DMS153 treated with DMSO at 0.1 percent for 48 hours (cell line): ENCODE data around the gene RSPO4.
A peak's percentile ranks its signal among the peaks of the same experiment; 100 is the strongest.

Experiments used
- DNase-seq: peaks from one replicate; lab custom pipeline; 2025; ENCODE audit not compliant: unreplicated experiment; lab: John Stamatoyannopoulos, UW

The RSPO4 gene

DNA sequence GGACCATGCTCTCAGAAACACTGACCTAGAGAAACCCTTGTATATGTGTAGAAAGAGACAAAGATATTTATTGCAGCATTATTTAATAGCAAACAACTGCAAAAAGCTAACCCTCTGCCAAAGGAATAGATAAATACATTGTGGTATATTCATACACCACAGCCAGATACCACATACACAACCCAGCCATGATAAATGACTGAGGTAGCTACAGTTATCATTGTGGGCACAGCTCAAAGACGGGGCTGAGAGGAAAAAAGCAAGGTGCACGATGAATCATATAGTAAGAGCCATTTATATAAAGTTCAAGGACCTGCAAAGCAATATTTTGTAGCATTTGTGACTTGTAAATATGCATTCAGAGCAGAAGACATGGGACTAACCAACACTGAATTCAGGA is 30.8 kb downstream of the RSPO4 start:
- DNase-seq: no peak

DNA sequence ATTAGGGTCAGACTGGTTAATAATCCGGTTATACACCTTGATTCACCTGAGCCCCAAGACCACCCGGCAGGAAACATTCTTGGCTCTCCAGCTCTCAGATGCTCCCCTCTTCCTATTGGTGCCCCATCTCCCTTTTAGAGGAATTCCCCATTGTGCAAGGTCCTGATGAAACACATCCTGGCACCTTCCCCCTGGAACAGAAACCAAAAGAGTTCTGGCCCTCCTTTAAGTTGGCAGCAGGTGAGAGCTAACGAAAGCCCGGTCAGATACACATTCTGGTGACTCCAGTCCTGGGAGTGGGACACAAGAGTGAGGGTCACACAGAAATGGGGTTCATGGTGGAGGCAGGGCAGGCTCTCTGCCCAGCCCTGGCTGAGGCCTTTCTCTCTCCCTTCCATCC is 32.2 kb downstream of the RSPO4 start:
- no peak for DNase-seq

DNA sequence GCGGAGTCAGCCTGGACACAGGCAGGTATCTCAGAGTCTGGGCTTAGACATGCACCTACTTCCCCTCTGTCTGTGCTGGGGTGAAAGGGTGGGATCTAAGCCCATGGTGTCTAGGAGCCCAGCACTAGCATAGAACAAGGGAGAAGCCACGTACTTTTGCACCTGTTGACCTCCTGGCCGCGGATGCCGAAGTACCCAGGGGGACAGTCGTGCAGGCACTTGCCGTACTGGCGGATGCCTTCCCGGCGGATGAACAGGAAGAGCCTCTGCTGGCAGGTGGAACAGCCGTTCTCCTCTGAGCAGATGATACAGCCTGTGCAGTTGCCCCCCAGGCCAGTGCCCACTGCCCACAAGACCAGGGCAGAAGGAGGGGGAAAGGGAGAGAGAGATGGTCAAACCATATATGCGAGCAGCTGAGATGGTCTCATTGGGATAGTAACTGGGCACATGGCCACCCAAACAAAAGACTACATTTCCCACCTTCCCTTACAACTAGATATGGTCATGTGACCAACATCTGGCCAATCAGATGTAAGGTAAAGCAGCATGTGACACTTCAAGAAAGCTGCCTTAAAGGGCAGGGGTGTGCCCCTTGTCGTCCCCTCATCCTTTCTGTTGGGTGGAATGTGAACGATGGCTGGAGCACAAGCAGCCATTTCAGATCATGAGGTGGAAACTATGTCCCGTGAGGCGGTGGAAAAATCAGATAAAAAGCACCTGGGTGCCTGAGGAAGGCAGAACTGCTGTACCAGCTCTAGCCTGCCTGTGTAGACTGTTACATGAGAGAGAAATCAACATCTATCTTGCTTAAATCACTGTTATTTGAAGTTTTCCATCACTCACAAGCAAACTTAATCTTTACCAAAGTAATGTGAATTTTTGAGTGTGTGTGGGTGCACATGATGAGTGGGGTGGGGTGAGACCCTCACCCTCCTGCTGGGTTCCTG is 34.0 kb downstream of the RSPO4 start:
- DNase-seq: no peak

DNA sequence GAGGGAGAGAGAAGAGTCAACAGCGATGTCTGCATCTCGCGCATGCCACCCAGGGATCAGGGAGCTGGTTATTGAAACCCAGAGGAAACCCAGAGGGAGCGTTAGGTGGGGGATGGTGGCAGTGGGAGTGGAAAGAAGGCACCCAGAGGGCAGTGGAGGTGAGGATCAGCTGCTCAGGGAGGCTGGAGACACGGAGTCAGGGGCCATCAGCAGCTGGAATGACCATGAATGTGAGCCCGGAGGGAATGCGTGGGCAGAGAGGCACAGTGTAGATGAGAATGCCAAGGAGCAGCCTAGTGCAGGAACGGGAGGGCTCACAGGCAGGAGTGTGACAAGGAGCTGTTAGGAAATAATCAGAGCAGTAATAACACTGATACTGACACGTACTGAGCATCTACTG is 36.2 kb downstream of the RSPO4 start:
- no peak for DNase-seq

DNA sequence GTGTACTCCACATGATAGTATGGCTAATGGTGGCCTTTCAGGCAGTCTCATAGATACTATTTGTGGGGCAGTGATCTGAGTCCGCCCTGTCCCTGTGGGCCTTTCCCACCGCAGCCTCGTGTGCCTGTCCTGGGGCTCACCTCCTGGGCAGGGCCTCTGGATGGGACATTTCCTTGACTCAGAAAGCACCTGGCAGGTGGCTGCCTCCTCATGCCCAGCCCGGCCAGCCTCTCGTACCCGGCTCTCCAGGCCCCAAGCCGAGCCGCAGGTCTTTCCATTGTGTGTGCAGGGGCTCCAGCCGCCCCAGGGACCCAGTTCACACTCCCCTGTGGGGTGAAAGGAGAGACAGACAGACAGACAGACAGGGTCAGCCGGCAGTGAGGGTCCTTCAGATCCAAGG is 38.3 kb downstream of the RSPO4 start:
- no peak for DNase-seq

DNA sequence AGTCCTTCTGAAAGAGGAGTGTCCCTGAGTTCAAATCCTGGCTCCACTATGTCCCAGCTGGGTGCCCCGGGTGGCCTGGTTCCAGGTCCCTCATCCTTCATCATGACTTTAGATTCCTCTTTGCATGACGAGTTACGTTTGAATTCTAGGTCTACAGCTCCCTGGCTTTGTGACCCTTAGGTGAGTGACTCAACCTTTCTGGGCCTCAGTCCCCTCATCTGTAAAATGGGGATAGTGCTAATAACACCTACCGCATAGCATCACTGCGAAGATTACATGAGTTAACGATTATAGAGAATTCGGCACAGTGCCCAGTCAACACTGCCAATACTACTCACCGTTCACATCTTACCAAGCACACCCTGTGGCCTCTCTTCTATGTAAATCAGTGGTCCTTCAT is 39.4 kb downstream of the RSPO4 start:
- DNase-seq: no peak

DNA sequence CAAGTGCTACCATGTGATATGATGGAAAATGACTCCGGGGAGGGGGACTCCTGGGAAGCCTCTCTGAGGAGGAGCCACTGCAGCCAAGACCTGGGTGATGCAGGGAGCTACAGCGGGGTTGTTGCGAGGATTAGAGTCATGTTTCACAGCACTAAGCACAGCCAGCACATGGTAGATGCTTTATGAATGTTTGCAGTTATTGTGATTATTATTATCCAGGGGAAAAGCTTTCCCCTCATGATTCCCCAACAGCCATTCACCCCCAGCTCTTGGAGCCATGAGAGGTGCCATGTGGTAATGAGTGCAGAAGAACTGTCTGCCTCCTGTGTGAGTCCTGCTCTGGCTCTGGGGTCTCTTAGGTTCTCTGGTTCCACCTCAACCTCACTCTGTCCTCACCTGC is 39.9 kb downstream of the RSPO4 start:
- DNase-seq: no peak

DNA sequence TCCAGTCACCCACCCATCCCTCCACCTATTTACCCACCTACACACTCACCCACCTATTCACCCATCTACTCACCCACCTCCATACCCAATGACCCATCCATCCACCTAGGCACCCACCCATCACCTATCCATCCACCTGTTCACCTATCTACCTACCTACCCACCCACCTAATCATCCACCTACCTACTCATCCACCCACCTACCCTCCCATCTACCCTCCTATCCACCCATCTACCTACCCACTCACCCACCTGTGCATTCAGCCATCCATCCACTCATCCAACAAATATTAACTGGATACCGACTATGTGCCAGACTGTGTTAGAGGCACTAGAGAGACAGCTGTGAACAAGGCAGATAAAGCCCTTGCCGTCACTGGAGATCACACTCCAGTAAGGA is 40.3 kb downstream of the RSPO4 start:
- no peak for DNase-seq

DNA sequence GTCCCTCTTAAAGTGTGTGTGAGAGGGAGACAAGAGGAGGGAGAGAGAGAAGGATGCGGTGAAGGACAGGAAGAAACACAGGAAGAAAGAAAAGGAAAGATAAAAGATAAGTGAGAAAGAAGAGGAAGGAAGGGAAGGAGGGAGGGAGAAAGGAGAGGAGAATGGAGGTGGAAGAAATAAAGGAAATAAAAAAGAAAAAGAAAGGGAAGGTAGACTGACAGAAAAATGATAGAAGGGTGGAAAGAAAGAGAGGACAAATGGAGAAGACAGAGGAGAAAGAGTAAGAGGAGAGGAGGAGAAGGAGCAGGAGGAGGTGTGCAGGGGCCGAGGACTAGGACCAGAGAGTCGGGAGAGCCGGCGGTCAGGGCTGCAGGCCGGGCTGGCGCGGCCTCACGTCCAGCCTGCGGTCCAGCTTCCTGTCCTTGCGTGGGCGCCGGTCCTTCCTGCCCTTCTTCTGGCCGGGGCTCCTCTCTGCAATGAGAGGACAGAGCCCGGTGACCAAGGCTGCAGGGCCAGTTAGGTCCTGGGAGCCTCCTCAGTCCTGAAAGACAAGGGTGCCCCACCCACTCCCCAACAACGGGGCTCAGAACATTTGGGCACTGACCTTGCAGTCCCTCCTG is 42.0 kb downstream of the RSPO4 start:
- no peak for DNase-seq

DNA sequence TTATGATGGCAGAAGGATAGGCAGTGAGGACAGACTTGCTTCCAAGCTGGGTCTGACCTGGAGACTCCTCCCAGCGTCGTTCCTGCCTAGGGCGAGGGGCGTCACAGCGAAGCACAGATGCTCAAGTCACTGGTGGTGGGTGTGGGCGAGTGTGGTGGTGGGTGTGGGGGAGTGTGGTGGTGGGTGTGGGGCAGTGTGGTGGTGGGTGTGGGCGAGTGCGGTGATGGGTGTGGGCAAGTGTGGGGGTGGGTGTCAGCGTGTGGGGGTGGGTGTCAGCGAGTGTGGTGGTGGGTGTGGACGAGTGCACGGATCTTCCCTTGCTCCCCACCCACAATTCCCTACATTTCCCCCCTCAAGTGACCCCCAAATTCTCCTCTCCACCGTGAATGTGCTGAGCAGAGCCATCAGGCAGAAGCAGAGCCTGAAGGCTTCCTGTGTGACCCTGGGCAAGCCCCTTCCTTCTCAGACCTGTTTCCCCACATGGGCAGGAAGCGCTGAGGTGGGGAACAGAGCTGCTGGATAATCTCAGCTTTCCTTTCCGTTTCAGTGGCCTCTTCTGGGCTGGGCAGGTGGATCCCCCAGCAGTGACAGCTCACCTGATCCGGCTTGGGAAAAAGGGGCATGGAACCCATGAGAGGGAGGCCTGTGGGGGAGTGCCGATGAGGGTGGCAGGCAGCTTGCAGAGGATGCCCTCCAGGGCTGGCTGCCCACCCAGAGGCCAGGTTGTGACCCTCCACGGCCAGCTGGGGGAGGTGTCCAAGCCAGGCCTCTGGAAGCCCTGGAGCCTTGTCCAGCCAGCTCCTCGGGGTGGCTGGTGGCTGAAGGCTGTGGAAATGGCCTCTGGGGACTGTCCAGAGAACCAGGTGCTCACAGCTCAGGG is 42.9 kb downstream of the RSPO4 start:
- no peak for DNase-seq

DNA sequence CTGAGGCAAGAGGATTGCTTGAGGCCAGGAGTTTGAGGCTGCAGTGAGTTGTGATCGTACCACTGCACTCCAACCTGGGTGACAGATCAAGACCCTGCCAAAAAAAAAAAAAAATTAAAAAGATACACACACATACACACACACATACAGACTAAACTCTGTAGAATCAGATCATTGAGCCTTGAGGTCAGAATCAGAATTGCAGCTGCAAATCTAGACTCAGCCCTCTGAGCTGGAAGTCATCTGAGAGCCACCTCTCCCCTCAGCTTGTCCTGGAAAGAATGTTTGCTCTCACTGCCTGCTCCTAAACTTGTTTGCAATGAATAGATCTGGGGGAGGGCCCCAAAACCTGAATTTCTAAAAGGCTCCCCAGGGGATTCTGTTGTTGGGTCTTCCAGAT is 44.6 kb downstream of the RSPO4 start:
- DNase-seq: no peak

DNA sequence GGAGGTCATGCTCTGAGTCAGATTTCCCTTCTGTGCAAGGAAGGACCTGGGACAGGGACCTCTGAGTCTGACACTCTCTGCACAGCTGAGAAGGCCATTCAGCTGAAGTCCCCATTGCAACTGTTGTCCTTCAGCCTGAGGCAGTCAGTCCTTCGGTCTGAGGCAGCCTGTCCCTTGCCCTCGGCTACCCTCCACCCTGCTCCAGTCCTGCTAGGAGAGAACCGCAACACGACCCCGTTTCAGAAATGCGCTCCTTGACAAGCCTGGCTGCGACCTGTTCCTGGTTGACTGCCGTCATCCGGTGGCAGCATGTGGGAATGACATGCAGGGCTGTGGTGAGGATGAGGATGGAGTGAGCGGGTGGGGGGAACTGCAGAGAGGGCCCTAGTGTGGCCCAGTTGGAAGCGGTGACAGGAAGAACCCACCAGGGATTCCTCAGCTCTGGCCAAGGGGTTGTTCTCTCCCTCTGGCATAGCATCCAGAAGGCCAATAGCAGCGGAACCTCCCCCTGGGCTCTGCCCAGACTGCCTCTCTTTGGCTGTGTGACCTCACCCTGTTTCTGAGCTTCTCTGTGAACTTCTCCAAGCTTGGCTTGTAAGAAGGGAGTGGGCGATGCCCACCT is 45.7 kb downstream of the RSPO4 start:
- peak; percentile 7 for DNase-seq

DNA sequence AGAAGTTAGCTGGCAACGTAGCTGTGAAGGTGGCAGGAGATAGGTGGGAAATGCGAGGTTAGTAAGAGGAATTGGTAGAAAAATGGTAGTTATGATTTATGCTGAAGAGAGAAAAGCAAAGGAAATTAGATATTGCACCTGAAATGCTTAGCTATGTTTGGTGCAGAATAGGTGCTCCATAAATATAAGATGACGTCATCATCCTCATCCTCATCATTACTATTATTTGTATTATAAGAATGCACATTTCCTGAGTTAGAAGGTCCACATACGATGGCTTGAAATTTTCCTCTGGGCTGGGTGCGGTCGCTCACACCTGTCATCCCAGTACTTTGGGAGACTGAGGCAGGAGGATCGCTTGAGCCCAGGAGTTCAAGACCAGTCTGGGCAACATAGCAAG is 46.5 kb downstream of the RSPO4 start:
- DNase-seq: no peak

DNA sequence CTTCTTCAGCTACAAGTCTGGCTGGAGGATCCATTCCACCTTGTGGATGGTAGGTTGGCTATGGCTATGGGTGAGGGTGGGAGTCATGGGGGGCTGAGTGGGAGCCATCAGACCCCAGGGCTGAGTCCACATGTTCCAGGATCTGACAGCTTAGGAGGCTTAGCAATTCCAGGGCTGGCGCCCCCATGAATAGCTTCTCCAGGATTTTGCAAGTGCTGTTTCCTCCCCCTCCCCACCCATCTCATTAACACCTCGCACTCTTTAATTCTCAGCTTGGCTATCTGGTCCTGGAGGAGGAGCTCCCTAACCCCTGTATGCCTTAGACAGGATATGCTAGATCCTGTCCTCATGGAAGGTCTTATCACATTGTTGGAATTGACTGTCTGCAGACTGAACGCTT is 47.0 kb downstream of the RSPO4 start:
- DNase-seq: no peak

DNA sequence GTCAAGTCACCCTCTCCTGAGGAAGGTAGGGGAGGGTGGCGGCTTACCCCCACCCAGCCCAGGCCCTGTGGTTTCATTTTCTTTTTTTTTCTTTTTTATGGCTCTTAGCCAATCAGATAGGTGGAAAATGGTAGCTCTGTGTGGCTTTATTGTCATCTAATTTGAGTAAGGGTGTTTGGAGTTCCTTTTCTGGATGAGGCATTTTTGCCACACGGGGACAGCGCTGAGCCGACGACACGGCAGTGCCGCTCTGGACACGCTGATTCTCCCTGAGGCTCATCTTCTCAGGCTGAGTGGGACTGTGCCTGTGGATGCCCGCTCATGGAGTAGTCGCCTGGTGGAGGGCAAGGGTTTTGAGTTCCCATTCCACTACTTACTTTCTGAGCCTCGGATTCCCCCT is 48.4 kb downstream of the RSPO4 start:
- DNase-seq: no peak

DNA sequence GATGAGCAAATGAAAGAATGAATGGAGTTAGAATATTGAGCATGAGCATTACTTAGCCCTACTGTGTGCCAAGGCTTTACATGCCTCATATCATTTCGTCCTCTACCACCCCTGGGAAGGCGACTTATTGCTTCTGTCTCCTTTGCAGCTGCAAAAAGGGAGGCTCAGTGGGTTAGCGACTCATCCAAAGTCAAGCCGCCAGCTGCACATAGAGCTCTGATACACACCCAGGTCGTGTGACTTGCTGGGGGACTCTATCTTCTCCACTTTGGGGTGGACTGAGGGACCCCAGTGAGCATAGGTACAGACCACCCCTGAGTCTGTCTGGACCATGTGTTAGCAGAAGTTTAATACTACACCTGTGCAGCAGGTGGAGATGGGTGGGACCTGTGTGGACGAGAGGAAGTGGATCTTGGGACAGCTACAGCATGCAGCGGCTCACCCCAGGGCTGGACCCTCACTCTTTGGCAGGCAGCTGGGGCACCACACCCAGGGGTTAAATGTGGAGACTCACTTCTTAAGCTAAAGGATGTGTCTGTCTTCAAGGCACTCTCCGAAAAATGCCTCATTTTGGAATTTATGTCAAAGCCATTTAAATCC is 49.8 kb downstream of the RSPO4 start:
- DNase-seq: no peak

DNA sequence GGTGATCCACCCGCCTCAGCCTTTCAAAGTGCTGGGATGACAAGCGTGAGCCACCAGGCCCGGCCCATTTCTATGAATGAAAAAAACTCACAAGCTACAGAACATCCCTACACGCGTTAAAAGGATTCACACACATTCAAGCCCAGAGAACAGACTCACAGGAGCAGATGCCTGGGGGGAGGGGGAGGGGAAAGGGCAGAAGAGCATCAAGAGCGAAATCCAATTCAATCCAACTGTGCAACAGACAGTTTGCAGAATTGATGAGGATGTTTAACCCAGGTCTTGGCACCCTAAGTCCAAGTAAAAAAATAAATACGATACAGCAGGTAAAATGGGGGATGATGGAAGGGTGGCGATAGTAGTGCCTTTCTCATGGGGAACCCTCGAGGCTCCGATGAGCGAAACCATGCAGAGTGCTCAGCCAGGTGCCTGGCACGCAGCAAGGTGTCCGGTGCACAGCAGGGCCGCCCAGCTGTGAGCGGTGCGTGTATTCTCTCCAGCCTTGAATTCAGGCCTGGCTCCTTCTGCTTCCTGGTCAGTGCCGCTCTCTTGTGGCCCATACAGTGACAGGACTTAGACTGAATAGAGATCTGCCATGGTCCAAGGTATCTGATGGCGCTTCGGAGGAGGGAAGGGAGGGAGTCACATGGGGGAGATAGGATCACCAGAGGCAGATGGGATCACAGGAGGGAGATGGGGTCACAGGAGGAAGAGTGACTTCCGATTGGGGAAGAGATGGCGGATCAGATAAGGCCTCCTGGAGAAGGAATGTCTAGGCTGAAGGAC is 50.5 kb downstream of the RSPO4 start:
- no peak for DNase-seq

DNA sequence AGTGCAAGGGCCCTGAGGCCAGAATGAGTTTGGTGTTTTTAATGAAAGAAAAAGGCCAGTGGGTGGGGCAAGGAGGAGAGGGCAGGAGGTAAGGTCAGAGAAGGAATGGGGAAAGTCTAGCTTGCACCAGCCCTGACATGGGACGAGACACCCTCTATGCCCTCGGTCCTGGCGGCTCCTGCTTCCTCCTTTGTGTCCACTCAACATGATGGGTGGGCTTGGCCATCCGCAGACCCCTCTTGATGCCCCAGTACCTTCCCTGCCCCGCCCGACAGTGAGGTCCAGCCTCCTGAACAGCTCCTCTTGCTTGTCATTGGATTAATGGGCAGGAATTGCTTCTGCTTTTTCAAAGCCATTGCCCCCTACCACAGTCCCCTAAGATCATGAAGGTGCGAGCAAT is 52.4 kb downstream of the RSPO4 start:
- DNase-seq: no peak

DNA sequence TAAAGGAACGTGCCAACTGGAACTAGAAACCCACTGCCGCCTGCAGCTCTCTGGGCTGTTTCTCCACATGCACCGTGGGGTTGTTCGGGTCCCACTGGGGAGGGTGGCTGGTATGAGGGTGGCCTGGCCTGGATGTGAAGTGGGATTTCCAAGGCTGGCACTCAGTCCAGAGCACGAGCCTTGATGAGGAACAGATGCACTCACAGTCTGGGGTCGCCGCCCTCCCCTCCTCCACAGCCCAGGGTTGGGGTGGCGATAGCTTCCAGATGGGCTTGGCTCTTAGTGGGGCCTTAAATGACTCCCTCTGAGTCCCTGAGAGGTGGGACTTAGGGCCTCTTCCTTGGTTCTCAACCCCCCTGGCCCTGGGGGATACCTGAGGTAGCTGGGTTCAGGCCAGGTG is 55.3 kb downstream of the RSPO4 start:
- no peak for DNase-seq

DNA sequence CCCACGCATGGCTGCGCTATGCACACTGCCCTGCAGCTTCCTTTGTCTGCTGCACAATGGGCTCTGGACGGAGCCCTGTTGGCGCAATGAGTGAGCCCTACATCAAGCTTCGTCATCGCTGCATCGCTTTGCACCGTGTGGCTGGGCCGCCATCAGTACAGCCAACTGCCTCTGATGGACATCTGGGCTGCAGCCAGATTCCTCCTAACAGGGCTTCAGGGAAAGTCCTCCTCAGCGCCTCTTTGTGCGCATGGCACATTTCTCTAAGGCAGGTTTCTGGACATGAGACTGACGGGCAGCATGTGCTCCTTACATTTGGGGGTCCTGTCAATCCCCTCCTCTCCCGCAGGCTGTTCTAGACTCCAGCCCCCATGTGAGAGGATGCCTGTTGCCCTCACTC is 56.3 kb downstream of the RSPO4 start:
- DNase-seq: no peak
